ENCODE data around the gene TAS2R8. TPM values are rescaled to one million over a fixed set of nuclear protein-coding genes. Genes with fewer than 3 reads are reported as not detected.

Gene TAS2R8
- total and polyA plus RNA-seq, 2 donors from 2014 or later, result not detected

DNA sequence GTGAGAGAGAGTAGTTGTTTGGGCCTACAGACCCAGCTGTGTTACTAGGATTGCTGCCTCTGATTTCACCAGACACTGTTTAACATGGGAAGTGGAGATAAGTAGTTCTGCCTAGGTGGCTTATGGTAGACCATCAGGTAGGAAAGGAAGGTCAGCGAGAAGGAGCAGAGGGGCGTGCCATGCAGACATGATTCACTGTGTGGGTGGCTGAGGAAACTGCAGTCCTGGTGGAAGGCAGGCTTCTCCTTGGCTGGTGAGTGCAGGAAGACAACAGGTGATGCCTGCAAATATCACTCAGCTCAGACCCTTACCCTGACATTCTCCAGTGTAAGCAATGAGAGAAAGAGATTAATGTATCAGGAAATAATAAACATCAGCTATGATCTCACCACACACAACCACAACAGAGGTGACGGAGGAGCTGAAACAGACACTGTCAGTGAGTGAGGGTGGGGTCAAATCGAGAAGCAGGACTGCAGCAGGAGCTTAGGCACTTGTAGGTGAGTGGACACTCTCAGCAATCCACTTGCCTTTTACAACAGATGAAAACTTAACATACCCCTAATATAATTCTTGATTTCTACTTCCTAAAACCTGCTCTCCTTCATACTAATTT, 44.3 kb upstream of the TAS2R8 start:
- H3K9ac ChIP-seq (ENCODE audit: low read length in 3 of 3), result no peak overlapping the region
- H3K27ac ChIP-seq (ENCODE audit: low read depth in 2 of 2, low read length in 2 of 2), result no peak overlapping the region
- no peaks in the 10 kb centered on the region for H3K27me3 ChIP-seq (ENCODE audit: control insufficient read depth, insufficient read depth, low read length)
- H3K4me3 ChIP-seq (ENCODE audit: low read length in 3 of 3), result no peak overlapping the region
- H3K4me1 ChIP-seq (ENCODE audit: control insufficient read depth in 2 of 3, insufficient read depth in 2 of 3, low read depth in 1 of 3, low read length in 3 of 3), result no peaks in the 10 kb centered on the region
- DNase-seq, result no peak
- TF ChIP-seq, protein P1, sequence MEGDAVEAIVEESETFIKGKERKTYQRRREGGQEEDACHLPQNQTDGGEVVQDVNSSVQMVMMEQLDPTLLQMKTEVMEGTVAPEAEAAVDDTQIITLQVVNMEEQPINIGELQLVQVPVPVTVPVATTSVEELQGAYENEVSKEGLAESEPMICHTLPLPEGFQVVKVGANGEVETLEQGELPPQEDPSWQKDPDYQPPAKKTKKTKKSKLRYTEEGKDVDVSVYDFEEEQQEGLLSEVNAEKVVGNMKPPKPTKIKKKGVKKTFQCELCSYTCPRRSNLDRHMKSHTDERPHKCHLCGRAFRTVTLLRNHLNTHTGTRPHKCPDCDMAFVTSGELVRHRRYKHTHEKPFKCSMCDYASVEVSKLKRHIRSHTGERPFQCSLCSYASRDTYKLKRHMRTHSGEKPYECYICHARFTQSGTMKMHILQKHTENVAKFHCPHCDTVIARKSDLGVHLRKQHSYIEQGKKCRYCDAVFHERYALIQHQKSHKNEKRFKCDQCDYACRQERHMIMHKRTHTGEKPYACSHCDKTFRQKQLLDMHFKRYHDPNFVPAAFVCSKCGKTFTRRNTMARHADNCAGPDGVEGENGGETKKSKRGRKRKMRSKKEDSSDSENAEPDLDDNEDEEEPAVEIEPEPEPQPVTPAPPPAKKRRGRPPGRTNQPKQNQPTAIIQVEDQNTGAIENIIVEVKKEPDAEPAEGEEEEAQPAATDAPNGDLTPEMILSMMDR (IDR thresholded peaks at IDR 0.05; ENCODE audit: borderline replicate concordance, extremely low read depth, insufficient read depth), result no peak
- H3K36me3 ChIP-seq (ENCODE audit: control insufficient read depth in 2 of 3, insufficient read depth in 3 of 3, low read length in 3 of 3), result peaks cover 0 to 2% (median 0%) of the 10 kb centered on the region in 3 donors
- peaks cover 0 to 1% (median 0%) of the 10 kb centered on the region in 3 donors for H3K9me3 ChIP-seq (ENCODE audit: control insufficient read depth in 2 of 3, insufficient read depth in 1 of 3, low read length in 3 of 3)
- FAIRE-seq, result no peak
- intact Hi-C loops (cut with DNase I), result no loop called here

DNA sequence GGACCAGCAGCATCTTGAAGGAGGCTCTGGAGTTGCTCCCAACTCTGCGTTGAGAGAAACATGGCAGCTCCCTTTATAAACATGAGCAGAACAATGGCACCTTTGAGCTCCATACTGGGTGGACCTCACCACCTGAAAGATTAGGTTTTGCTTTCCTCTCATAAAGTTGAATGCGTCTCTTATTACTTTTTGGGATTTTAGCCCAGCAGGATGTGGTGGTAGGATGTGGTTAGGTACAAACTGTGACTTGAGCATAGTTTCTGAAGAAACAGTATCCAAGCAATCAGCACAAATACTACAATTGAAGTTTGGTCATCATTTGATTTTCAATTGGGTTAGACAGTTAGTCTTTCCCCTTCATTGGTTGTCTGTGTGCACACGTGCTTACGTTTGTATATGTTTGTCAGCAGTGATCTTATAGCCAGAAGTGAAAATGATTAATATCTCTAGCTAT, 42.4 kb upstream of the TAS2R8 start, which contains the start of gene PRR4:
Gene PRR4, minus strand, starts transcription at position 51 of the 454 bp plus-strand sequence. Its CDS starts 38 bp downstream, at position 13.
- DNase-seq, result no peak
- no peaks in the 10 kb centered on the region for H3K9me3 ChIP-seq (ENCODE audit: control insufficient read depth in 2 of 3, insufficient read depth in 1 of 3, low read length in 3 of 3)
- no peak within 1 kb of the TSS for H3K9ac ChIP-seq (ENCODE audit: low read length in 3 of 3)
- H3K36me3 ChIP-seq (ENCODE audit: control insufficient read depth in 2 of 3, insufficient read depth in 3 of 3, low read length in 3 of 3), result peaks cover 0 to 2% (median 0%) of the 10 kb centered on the region in 3 donors
- no peaks in the 10 kb centered on the region for H3K27me3 ChIP-seq (ENCODE audit: control insufficient read depth, insufficient read depth, low read length)
- FAIRE-seq, result no peak
- no peak within 1 kb of the TSS for H3K4me3 ChIP-seq (ENCODE audit: low read length in 3 of 3)
- H3K4me1 ChIP-seq (ENCODE audit: control insufficient read depth in 2 of 3, insufficient read depth in 2 of 3, low read depth in 1 of 3, low read length in 3 of 3), result no peaks in the 10 kb centered on the region
- intact Hi-C loops (cut with DNase I), result no loop called here
- TF ChIP-seq, protein P1 (IDR thresholded peaks at IDR 0.05; ENCODE audit: borderline replicate concordance, extremely low read depth, insufficient read depth), result no peak
- no peak within 1 kb of the TSS for H3K27ac ChIP-seq (ENCODE audit: low read depth in 2 of 2, low read length in 2 of 2)

DNA sequence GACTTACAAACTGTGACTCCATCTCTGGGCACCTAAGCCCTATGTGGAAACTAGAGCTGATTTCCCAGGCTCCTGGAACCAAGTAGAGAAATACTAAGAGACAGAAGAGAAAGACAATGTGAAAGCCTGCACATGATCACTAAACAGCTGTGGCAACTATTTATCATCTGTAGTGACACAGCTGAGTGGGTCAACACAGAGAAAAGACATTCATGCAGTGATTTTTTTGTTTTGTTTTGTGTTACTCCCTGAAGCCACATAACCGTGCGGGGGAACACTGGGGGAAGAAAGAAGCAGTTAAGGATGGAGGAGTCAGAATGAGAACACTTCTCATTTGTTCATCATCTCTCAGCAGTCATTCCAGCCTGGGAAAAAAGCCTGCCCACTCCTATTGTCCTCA, 40.7 kb upstream of the TAS2R8 start:
- no peaks in the 10 kb centered on the region for H3K4me1 ChIP-seq (ENCODE audit: control insufficient read depth in 2 of 3, insufficient read depth in 2 of 3, low read depth in 1 of 3, low read length in 3 of 3)
- no peak for FAIRE-seq
- DNase-seq, result peak in 2 of 5 donors; percentile 5 to 29

More for the DNA sequence above, 40.7 kb upstream of the TAS2R8 start:
- Histone ChIP-seq H3K9me3 (ENCODE audit: control insufficient read depth in 2 of 3, insufficient read depth in 1 of 3, low read length in 3 of 3) (no peaks in the 10 kb centered on the region), H3K9ac (ENCODE audit: low read length in 3 of 3) (no peak overlapping the region), H3K36me3 (ENCODE audit: control insufficient read depth in 2 of 3, insufficient read depth in 3 of 3, low read length in 3 of 3) (peaks cover 0 to 2% (median 0%) of the 10 kb centered on the region in 3 donors), H3K27ac (ENCODE audit: low read depth in 2 of 2, low read length in 2 of 2) (no peak overlapping the region), H3K4me3 (ENCODE audit: low read length in 3 of 3) (no peak overlapping the region), H3K27me3 (ENCODE audit: control insufficient read depth, insufficient read depth, low read length) (no peaks in the 10 kb centered on the region)
- intact Hi-C loops (cut with DNase I), result no loop called here
- TF ChIP-seq, protein P1 (IDR thresholded peaks at IDR 0.05; ENCODE audit: borderline replicate concordance, extremely low read depth, insufficient read depth), result no peak

Data from kidney (tissue), 14 donors.